Psoas muscle (tissue), 8 donors: ENCODE data around the gene CWC25. TPM values are rescaled to one million over a fixed set of nuclear protein-coding genes. Genes with fewer than 3 reads are reported as not detected.

Source experiments
- ATAC-seq, 4 donors: fragments of 200-7000 bp; cut with Tn5 transposase; one replicate each; pipeline ENCODE4 v1.9.1; 2020; ENCODE audit warnings: moderate library complexity in 3 of 4, mild to moderate bottlenecking in 2 of 4
- DNase-seq, 2 donors: peaks; one replicate each; pipeline ENCODE4 v3.0.0-alpha.2; 2020
- H3K27ac ChIP-seq: fragments of 200-600 bp; one replicate; pipeline ENCODE4 v1.8.0; 2022
- H3K27me3 ChIP-seq, 3 donors: fragments of 200-600 bp in 1 of 3; one replicate each; pipeline versions ENCODE4 v1.6.1 to v1.8.0; 2013 to 2022; ENCODE audit warnings: low read length in 2 of 3, mild to moderate bottlenecking in 2 of 3, moderate library complexity in 1 of 3; ENCODE audit not compliant: insufficient read depth in 3 of 3
- H3K36me3 ChIP-seq, 2 donors: fragments of 200-600 bp in 1 of 2; one replicate each; pipeline versions ENCODE4 v1.6.1 to v1.8.0; 2013 to 2022; ENCODE audit warnings: low read depth in 1 of 2, mild to moderate bottlenecking in 1 of 2, moderate library complexity in 1 of 2; ENCODE audit not compliant: insufficient read depth in 1 of 2
- H3K4me1 ChIP-seq: fragments of 200-600 bp; one replicate; pipeline ENCODE4 v1.8.0; 2022
- H3K4me3 ChIP-seq: fragments of 200-600 bp; one replicate; pipeline ENCODE4 v1.8.0; 2022; ENCODE audit warnings: mild to moderate bottlenecking
- H3K9me3 ChIP-seq: fragments of 200-600 bp; one replicate; pipeline ENCODE4 v1.8.0; 2022
- WGBS, 3 donors: extraction: QIAGEN DNeasy Blood & Tissue Kit; methylation state at CpG; one replicate each; pipeline versions ENCODE4 v1.1.6 to v1.1.7; 2013; 5-methylcytosine and 5-hydroxymethylcytosine counted together
- intact Hi-C, 2 donors: fragments of 100-400 bp; cut with DNase I; formaldehyde crosslinking; loops; one replicate each; pipeline versions ENCODE4 v1.11.0 to v1.14.2; 2022
- polyA plus RNA-seq, 3 donors: library from polyadenylated mRNA; stranded (reverse); fragments of 200-250 nt; gene quantifications; one replicate each; pipeline ENCODE4 v1.2.3, GENCODE V29; 2013
- total RNA-seq, 4 donors: library from RNA; stranded (reverse); fragmentation: NEBNext Ultra II Directional in 2 of 4; extraction: Animal tissue kit (Norgen Biotek cat#: 25700) in 2 of 4; gene quantifications; one replicate each; pipeline versions ENCODE4 v1.2.1 to v1.2.4, GENCODE V29; 2021 to 2023
- TF ChIP-seq, protein P1 (sequence below): fragments of 200-600 bp; IDR thresholded peaks from one replicate; pipeline ENCODE4 v1.8.0; 2022; ENCODE audit warnings: antibody characterized with exemption
- donor health status: healthy with polysubstance abuse.
- donor health status: DM: no; HTN: no; CAD: no; lungs with moderate emphysema.
- donor health status: Bipolar disorder and iron deficiency.
- donor health status: healthy.
- donor health status: DM: yes; HTN: yes; CAD: no.
- donor health status: DM: no; HTN: no; CAD: no.
- donor health status: DM: no; HTN: no; CAD: no.
- donor health status: DM: yes; HTN: yes; CAD: no.

Gene CWC25
- total and polyA plus RNA-seq, 7 donors = 9.7 to 22.0 (median 15.0) TPM

DNA sequence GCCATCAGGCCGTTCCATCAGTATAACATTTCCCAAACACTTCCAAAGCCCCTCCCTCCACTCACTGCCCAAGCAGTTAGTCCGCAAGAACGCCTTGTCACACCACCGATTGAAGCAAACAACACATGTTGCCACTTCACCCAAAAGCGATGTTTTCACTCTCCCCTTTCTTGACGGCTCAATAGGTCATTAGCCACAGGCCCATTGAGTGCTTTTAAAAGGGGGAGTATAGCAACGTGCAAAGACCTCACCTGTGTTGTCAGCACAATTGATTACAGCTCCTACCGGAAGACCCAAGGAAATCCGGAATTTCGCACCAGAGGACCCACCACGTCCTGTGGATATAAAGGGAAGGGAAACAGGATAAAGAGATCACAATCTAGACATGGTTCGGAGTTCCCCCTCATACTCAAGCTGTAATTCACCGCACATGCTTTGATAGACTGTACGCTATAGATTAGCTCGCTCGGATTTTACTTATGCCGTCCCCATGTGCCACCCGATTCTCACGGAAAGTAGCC, 27.7 kb upstream of the CWC25 start:
- Histone ChIP-seq H3K4me3 (peak overlapping the region; percentile 77), H3K9me3 (no peaks in the 10 kb centered on the region), H3K4me1 (peaks cover 16% of the 10 kb centered on the region), H3K36me3 (peaks cover 14 to 51% of the 10 kb centered on the region in 2 donors), H3K27ac (peak overlapping the region; percentile 94), H3K27me3 (no peaks in the 10 kb centered on the region)
- ATAC-seq (peak; percentile 12 to 27 (median 19)), DNase-seq (no peak)
- WGBS, 3 donors = 1 to 2% (median 2%) methylated on average over 19 of the region's 19 CpGs
- TF ChIP-seq, protein P1, sequence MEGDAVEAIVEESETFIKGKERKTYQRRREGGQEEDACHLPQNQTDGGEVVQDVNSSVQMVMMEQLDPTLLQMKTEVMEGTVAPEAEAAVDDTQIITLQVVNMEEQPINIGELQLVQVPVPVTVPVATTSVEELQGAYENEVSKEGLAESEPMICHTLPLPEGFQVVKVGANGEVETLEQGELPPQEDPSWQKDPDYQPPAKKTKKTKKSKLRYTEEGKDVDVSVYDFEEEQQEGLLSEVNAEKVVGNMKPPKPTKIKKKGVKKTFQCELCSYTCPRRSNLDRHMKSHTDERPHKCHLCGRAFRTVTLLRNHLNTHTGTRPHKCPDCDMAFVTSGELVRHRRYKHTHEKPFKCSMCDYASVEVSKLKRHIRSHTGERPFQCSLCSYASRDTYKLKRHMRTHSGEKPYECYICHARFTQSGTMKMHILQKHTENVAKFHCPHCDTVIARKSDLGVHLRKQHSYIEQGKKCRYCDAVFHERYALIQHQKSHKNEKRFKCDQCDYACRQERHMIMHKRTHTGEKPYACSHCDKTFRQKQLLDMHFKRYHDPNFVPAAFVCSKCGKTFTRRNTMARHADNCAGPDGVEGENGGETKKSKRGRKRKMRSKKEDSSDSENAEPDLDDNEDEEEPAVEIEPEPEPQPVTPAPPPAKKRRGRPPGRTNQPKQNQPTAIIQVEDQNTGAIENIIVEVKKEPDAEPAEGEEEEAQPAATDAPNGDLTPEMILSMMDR = no peak
- intact Hi-C loops = no loop called here

DNA sequence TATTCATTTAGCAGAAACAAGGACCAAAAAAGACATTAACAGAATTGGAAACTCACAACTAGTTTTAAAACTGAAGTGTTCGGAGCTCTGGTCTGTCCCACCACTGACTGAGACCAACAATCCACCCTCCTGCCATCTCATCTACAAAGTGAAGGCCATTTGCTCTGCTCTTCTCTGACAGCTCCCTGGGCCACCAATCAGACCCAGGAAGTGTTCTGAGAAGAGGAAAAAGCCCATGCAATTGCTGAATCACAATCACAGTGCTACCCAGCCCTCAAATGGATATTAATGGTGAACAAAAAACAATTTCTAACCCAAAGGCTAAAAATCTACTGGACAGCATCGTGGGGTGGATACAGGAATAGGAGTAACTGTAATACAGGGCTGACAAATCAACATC, 26.3 kb upstream of the CWC25 start:
- WGBS, 3 donors = 40 to 58% (median 45%) methylated on average over 2 of the region's 2 CpGs
- intact Hi-C loops = no loop called here
- TF ChIP-seq, protein P1 = no peak
- Histone ChIP-seq H3K36me3 (peaks cover 18 to 65% of the 10 kb centered on the region in 2 donors), H3K4me3 (peak overlapping the region; percentile 77), H3K27me3 (no peaks in the 10 kb centered on the region), H3K9me3 (no peaks in the 10 kb centered on the region), H3K27ac (peak overlapping the region; percentile 11), H3K4me1 (peaks cover 16% of the 10 kb centered on the region)
- DNase-seq (no peak), ATAC-seq (no peak)

DNA sequence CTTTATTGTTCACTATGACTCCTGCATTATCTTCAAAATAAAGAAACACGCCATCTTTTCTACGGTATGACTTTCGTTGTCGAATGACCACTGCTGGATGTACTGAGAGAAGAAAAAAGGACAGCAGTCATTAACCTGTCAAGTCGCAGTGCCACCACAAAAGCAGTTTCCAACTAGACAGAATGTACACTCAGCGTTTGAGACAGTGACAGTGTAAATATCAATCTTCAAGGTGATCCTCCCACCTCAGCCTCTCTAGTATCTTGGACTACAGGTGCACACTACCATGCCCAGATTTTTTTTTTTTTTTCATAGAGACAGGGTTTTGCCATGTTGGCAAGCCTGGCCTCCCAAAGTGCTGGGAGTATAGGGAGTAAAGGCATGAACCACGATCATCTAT, 25.3 kb upstream of the CWC25 start:
- H3K27ac ChIP-seq = no peak overlapping the region
- H3K4me1 ChIP-seq = peaks cover 16% of the 10 kb centered on the region
- H3K9me3 ChIP-seq = no peaks in the 10 kb centered on the region
- no peaks in the 10 kb centered on the region for H3K27me3 ChIP-seq
- H3K4me3 ChIP-seq = peak overlapping the region; percentile 4
- TF ChIP-seq, protein P1 = no peak
- H3K36me3 ChIP-seq = peaks cover 18 to 66% of the 10 kb centered on the region in 2 donors
- intact Hi-C loops = no loop called here
- ATAC-seq (no peak), DNase-seq (no peak)
- 69 to 82% (median 75%) methylated on average over 7 of the region's 7 CpGs for WGBS, 3 donors

DNA sequence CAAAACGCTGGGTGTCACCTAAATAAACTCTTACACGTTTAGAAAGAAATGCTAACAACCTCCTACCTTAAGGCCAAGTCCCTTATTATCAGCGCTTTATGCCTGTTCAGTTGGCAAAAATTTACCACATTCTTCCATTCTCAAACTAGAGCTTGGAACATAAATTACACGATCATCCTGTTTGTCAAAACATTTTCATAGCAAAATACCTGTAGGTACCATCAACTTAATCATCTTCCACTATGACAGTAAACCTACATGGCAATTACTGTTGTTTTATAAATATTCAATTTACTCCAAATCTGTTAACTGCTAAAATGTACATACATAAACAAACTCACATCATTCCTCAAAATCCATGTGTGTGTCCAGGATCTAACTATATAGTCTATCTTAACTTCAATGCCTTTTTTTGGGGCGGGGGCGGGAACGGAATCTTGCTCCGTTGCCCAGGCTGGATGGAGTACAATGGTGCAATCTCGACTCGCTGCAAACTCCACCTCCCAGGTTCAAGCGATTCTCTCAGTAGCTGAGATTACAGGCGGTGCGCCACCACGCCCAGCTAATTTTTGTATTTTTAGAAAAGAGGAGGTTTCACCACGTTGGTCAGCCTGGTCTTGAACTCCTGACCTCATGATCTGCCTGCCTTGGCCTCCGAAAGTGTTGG, 24.0 kb upstream of the CWC25 start:
- no peak for DNase-seq
- H3K27ac ChIP-seq = no peak overlapping the region
- no peaks in the 10 kb centered on the region for H3K27me3 ChIP-seq
- 72 to 80% (median 74%) methylated on average over 16 of the region's 16 CpGs for WGBS, 3 donors
- no peak overlapping the region for H3K4me3 ChIP-seq
- ATAC-seq = no peak
- peaks cover 18 to 66% of the 10 kb centered on the region in 2 donors for H3K36me3 ChIP-seq
- peaks cover 16% of the 10 kb centered on the region for H3K4me1 ChIP-seq
- H3K9me3 ChIP-seq = no peaks in the 10 kb centered on the region
- intact Hi-C loops = no loop called here
- TF ChIP-seq, protein P1 = no peak

DNA sequence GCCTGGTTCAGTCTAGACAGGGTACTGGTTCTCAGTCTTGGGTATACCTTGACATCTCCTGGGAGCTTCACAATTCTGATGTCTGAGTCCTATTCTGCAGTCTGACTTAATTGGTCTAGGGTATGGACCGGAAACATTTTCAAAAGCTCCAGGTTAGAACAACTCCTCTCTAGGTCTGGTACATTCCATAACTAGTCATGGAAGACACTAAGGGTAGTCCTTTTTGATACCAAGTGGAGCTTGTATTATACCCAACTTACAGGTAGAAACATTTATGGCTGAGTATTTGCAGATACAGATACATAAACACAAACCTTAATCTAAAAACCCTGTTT, 23.4 kb upstream of the CWC25 start:
- TF ChIP-seq, protein P1 = no peak
- H3K4me1 ChIP-seq = peaks cover 16% of the 10 kb centered on the region
- H3K9me3 ChIP-seq = no peaks in the 10 kb centered on the region
- H3K27ac ChIP-seq = no peak overlapping the region
- no peak overlapping the region for H3K4me3 ChIP-seq
- DNase-seq (no peak), ATAC-seq (no peak)
- no peaks in the 10 kb centered on the region for H3K27me3 ChIP-seq
- 95 to 100% (median 96%) methylated on average over 1 of the region's 1 CpG for WGBS, 3 donors
- intact Hi-C loops = no loop called here
- H3K36me3 ChIP-seq = peaks cover 18 to 66% of the 10 kb centered on the region in 2 donors
